IPS-11a (cell line): ENCODE measurements around the gene TTC23.
"Not testable (repeated sequence)": the region's sequence is repeated elsewhere in the genome, so short reads cannot be mapped to it uniquely, and the experiment has no call there.

ENCODE experiments used
- H3K4me3 ChIP-seq: one replicate; pipeline ENCODE4 v1.5.1; 2013; ENCODE audit warnings: low read depth, low read length, control low read depth

The TTC23 gene

DNA sequence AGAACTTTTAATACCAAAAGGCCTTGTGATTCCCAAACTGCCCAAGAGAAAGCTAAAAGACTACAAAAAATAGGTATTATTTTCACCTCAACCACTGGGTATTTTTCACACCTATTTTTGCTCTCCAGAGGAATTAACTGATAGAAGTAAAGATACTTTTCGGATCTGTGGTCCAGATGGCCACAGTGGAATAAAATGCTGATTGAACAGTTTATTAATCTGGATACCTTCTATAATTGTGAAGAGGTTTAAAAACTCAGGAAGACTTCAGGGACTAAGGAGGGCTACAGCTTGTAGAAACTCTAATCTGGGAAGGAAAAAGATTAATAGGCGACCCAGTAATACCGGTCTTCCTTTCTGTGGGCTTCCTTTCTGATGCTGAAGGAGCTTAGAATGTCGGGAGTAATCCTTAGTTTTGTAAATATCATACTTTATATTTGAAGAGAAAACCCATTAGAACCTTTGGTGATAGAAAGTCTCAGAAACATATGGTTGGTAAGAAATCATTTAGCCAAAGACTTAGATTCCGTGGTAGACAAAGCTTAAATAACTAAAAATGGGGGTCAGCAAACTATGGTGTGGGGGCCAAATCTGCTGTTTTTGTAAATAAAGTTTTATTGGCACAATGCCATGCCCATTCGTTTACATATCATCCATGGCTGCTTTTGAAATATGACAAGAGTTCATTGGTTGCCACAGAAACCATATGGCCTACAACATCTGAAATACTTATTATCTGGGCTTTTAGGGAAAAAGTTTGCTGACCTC, 47.8 kb downstream of the TTC23 start:
- H3K4me3 ChIP-seq: no peak overlapping the region

GRCh38 chr15:99197856-99198255, 51.5 kb downstream of the TTC23 start:
- no peak overlapping the region for H3K4me3 ChIP-seq

GRCh38 chr15:99192181-99192580, 57.2 kb downstream of the TTC23 start:
- not testable (repeated sequence) for H3K4me3 ChIP-seq

DNA sequence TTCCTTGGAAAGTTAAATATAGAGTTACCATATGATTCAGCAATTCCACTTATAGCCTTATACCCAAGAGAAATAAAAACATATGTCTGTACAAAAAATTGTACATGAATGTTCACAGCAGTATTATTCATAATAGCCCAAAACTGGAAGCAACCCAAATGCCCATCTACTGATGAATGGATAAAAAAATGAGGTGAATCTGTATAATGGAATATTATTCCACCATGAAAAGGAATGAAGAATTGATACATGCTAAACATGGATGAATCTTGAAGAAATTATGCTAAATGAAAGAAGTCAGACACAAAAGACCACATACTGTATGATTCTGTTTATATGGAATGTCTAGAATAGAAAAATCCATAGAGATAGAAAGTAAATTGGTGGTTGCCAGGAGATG, 61.4 kb downstream of the TTC23 start:
- H3K4me3 ChIP-seq: no peak overlapping the region

DNA sequence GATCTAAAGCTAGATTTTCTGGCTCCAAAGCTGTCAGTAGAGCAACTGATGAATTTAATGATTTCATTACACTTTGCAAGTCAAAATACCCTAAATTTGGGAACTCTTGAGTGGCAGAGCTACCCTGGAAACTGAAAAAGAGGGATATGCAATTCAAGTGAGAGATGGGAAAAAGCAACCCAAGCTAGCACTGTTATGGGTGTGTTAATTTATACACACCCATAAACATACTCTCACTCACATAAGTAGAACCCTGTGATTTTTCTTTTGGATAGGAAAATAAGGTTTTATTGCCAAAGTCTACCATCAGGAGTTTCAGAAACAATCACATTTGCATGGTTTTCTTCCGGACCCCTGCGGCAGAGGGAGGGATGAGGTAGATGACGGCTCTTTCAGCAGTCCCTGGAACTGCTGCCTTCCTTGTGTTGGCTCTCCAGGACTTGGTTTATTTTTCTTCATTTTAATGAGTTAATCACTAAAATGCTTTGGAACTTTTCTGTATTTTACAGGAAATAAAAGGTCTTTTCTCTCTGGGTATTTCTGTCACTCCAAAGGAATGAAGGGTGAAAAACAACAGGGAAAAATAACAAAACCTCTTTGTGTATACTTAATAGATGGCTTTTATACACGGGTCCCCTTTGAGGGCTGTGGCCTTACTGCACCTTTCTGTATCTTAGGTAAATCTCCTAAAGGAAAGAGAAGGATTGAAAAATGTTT, 63.8 kb downstream of the TTC23 start:
- no peak overlapping the region for H3K4me3 ChIP-seq

DNA sequence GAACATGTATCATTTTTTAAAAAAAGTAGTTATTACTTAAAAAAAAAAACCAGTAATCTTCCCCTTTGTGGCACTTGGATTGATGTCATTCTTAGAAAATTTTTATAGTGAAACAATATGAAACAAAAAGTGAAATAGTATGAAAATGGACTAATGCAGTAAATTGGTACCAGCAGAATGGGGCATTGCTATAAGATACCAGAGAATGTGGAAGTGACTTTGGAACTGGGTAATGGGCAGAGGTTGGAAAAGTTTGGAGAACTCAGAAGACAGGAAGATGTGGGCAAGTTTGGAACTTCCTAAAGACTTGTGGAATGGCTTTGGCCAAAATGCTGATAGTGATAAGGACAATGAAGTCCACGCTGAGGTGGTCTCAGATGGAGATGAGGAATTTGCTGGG, 66.6 kb downstream of the TTC23 start:
- no peak overlapping the region for H3K4me3 ChIP-seq

DNA sequence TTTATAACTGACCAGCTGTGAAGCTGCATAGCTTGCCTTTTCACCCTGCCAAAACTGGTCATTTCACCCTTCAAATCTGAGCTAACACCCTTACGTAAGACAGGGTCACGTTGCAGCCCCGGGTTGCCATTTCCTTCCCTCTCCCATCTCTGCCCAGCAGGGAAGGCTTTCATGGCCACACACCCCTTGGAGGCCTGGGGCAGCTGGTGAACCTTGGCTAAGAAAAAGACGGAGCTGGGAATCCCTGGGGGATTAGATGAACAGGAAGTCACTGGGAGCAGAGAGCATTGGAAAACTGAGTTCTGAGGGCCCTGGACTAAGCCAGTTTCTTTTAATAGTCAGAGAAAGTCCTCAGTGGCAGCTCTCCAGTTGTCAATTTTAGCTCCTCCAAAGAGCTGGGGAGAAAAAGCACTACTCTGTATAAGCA, 67.8 kb downstream of the TTC23 start:
- no peak overlapping the region for H3K4me3 ChIP-seq

DNA sequence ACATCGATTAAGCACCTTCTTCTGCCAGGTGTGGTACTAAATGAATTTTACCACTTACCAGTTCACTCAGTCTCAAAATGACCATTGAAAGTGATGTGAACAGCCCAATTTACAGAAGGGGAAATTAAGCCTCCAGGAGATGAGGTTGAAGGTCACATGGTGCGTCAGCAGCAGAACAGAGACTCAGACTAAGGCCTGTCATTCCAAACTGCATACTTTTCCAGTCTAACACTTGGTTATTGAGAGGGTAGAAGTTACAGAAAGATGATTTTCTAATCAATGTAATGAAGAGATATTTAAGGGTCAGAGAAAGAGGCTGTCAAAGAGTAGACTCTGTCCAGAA, 68.4 kb downstream of the TTC23 start:
- no peak overlapping the region for H3K4me3 ChIP-seq

DNA sequence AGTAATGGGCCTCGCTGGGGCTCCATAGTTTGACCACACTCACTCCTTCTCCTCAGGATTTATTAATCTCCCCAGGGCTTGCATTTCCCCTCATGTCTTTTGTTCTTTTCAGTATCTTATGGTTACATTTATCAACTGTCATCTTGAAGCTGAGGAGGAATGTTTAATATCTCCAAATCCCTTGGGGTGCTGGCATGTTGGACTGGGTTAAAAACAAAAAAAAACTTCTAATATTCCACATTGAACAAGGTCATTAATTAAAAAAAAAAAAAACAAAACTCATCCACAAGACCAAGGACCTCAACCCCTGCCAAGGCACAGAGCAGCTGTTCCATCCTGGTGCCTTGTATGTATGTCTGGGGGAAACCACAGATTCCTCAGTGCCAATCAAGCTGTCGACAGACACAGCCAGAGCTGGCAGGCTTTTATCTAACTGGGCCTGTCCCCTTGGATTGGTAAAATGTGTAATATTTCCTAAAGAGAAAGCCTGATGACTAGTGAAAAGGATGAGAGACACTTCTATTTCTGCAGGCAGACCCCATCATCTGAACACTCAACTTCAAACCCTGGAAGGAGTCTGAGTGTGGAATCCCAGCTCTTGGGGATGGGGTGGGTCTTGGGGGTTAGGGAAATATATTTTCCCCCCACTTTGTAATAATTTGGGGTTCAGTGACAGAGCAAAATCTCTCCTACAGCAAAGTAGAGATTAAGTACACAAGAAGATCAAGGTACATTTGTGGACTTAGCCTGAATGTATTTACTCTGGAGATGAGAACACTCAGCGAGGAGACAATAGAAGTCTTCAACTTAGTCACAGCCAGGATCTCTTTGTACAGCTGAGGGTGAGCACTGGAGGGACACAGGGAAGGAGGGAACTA, 69.1 kb downstream of the TTC23 start:
- H3K4me3 ChIP-seq: no peak overlapping the region

DNA sequence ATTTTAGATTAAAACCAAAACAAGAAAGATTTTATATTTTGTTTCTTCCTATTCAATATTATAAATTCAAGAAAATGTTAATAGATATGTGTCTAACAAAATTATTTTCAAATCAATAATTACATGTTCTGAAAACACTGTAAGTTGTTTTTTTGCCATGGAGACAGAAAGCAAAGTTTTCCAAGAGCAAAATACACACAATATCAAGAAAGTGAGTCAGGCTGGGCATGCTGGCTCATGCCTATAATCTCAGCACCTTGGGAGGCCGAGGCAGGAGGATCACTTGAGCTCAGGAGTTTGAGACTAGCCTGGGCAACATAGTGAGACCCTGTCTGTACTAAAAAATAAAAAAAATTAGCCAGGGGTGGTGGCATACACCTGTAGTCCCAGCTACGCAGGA, 71.7 kb downstream of the TTC23 start:
- no peak overlapping the region for H3K4me3 ChIP-seq

- no peak overlapping the region for H3K4me3 ChIP-seq
Observed at GRCh38 chr15:99176757-99177156, 72.6 kb downstream of the TTC23 start.

- no peak overlapping the region for H3K4me3 ChIP-seq
Observed at GRCh38 chr15:99174567-99175395, 74.6 kb downstream of the TTC23 start.

DNA sequence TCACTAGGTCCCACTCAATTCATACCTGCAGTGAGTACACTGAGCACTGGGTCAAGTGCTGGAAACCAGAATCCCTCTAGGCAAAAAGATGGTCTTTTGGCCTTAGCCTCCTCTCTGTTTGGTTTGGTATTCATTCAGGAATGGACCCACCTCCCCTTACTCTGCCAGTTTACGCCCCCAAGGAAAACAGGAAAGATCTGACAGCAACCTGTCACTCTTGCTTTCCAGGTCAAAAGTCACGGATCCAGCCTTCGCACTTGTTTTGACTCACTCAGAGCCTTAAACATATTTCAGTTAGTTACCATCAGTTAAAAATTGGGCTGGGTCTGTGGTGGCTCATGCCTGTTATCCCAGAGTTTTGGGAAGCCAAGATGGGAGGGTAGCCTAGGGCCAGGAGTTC, 76.4 kb downstream of the TTC23 start:
- H3K4me3 ChIP-seq: no peak overlapping the region

DNA sequence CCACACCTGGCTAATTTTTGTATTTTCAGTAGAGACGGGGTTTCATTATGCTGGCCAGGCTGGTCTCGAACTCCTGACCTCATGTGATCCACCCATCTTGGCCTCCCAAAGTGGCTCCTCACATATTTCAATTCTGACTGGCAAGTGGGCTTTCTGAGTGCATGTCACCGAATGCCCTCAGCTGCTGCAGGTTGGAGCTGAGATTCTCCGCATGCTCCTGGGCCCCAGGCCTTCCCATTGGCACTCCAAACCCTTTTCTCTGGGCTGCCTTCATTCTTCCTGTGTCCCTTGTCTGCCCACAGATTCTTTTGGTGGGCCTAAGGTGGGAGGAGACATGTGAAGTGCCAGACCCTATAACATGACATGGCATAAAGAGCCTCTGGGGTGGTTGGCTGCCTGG, 77.2 kb downstream of the TTC23 start:
- no peak overlapping the region for H3K4me3 ChIP-seq

DNA sequence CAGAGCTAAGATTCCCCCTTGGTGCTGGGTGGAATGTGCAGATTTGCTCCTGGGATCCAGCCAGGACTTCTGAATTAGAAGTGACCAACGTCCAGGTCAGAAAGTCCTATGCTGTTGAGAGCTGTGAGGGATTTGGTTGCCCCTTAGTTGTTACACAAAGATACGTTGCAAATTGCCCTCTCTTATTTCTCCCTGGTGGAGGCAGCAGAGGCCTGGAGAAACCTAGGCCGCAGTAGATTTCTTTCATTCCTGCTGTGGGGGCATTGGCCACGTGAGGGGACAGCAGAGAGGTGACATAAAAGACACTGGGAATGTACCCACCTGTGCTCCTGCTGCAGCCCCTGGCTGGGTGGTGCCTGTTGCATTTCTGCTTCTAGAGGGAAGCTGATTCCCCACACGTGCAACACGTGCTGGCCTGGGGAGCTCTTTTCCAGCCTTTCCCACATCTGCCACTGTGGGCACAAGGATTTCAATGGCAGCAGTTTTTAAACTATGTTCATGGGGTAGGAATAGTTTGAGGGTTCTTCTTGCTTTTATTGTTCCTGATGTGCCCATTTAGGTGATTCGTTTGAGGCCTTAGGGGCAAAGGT, 78.8 kb downstream of the TTC23 start:
- H3K4me3 ChIP-seq: no peak overlapping the region

- no peak overlapping the region for H3K4me3 ChIP-seq
Observed at GRCh38 chr15:99169769-99170311, 79.5 kb downstream of the TTC23 start.

GRCh38 chr15:99168601-99169580, 80.5 kb downstream of the TTC23 start:
- H3K4me3 ChIP-seq: no peak overlapping the region

- H3K4me3 ChIP-seq: no peak overlapping the region
Observed at GRCh38 chr15:99167640-99168039, 81.7 kb downstream of the TTC23 start.

DNA sequence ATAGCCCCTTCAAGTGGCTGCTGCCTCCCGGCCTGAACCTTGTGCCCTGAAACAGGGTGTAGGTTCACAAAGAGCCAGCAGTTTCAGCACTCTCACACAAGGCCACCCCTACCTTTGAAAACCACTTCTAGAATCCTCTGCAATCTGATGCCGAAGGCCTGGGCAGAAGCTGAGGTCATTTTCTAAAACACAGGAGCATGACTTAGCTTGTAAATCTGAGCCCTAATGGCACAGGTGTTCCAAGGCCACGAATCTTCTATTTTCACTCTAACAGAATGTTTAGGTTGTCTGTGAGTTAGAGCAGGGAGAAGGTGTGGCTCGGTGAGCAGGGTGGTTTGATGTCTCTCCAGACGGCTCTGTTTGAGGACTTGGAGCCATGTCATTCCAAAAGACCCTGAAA, 82.2 kb downstream of the TTC23 start:
- H3K4me3 ChIP-seq: no peak overlapping the region
